HepG2 (cell line): ENCODE measurements around the gene RHBDL3. TPM values are rescaled to one million over a fixed set of nuclear protein-coding genes. Genes with fewer than 3 reads are reported as not detected.

Experiments
- DNMT3B ChIP-seq: conservative IDR thresholded peaks from 2 replicates; pipeline ENCODE4 v1.6.1; 2016; ENCODE audit warnings: missing biosample characterization, control low read depth
- E2F2 ChIP-seq: sonication (generic); formaldehyde crosslinking; IDR thresholded peaks from 2 replicates; pipeline ENCODE4 v1.4.0; 2020; ENCODE audit warnings: missing genetic modification reagents, borderline replicate concordance
- ELF4 ChIP-seq: sonication (generic); formaldehyde crosslinking; IDR thresholded peaks from 2 replicates; pipeline ENCODE4 v1.5.0; 2020; ENCODE audit warnings: missing genetic modification reagents, mild to moderate bottlenecking, moderate library complexity, borderline replicate concordance
- ETV5 ChIP-seq: IDR thresholded peaks from 2 replicates; pipeline ENCODE4 v1.6.1; 2018; ENCODE audit warnings: missing biosample characterization, missing genetic modification reagents, inconsistent platforms, borderline replicate concordance
- ETV6 ChIP-seq: sonication (generic); formaldehyde crosslinking; conservative IDR thresholded peaks from 2 replicates; pipeline ENCODE4 v1.4.0; 2020; ENCODE audit warnings: missing genetic modification reagents
- FUBP1 ChIP-seq: sonication (generic); formaldehyde crosslinking; IDR thresholded peaks from 2 replicates; pipeline ENCODE4 v1.5.1; 2020; ENCODE audit warnings: missing genetic modification reagents, mild to moderate bottlenecking, borderline replicate concordance
- ISX ChIP-seq: sonication (generic); formaldehyde crosslinking; conservative IDR thresholded peaks from 2 replicates; pipeline ENCODE4 v1.5.0; 2020; ENCODE audit warnings: missing genetic modification reagents
- RBFOX2 ChIP-seq: fragments of 200-400 bp; formaldehyde crosslinking; IDR thresholded peaks from 2 replicates; pipeline ENCODE4 v1.6.1; 2017; ENCODE audit warnings: low read depth, mild to moderate bottlenecking, low read length
- RBM22 ChIP-seq: fragments of 200-400 bp; formaldehyde crosslinking; optimal IDR thresholded peaks from 2 replicates; pipeline ENCODE3; 2017; ENCODE audit warnings: mild to moderate bottlenecking, low read length, moderate library complexity
- RBM39 ChIP-seq: fragments of 200-400 bp; formaldehyde crosslinking; IDR thresholded peaks from one replicate; pipeline ENCODE4 v1.6.1; 2018; ENCODE audit warnings: antibody characterized with exemption, mild to moderate bottlenecking, low read depth, low read length; ENCODE audit not compliant: poor library complexity, severe bottlenecking
- SOX5 ChIP-seq: IDR thresholded peaks from 2 replicates; pipeline ENCODE4 v1.6.1; 2016; ENCODE audit warnings: borderline replicate concordance
- TAF15 ChIP-seq: fragments of 200-400 bp; formaldehyde crosslinking; IDR thresholded peaks from one replicate; pipeline ENCODE4 v1.6.1; 2018; ENCODE audit warnings: mild to moderate bottlenecking, low read depth, low read length; ENCODE audit not compliant: poor library complexity, severe bottlenecking
- TSC22D2 ChIP-seq: sonication (generic); formaldehyde crosslinking; IDR thresholded peaks from 2 replicates; pipeline ENCODE4 v1.5.1; 2020; ENCODE audit warnings: missing genetic modification reagents, mild to moderate bottlenecking, borderline replicate concordance
- ZEB1 ChIP-seq: IDR thresholded peaks from 2 replicates; pipeline ENCODE4 v1.6.1; 2012; ENCODE audit warnings: mild to moderate bottlenecking, low read depth, inconsistent platforms; ENCODE audit not compliant: insufficient replicate concordance
- ZIK1 ChIP-seq: sonication (generic); formaldehyde crosslinking; IDR thresholded peaks from 2 replicates; pipeline ENCODE4 v1.5.0; 2020; ENCODE audit warnings: mild to moderate bottlenecking, low read depth, missing genetic modification reagents, borderline replicate concordance
- ZNF253 ChIP-seq: sonication (generic); formaldehyde crosslinking; IDR thresholded peaks from 2 replicates; pipeline ENCODE4 v1.8.0; 2022; ENCODE audit warnings: mild to moderate bottlenecking, missing genetic modification reagents, borderline replicate concordance
- ZNF275 ChIP-seq: sonication (generic); formaldehyde crosslinking; IDR thresholded peaks from 2 replicates; pipeline ENCODE4 v1.8.0; 2022; ENCODE audit warnings: missing genetic modification reagents, mild to moderate bottlenecking, inconsistent platforms, borderline replicate concordance
- ZNF629 ChIP-seq: sonication (generic); formaldehyde crosslinking; conservative IDR thresholded peaks from 2 replicates; pipeline ENCODE4 v1.5.0; 2020; ENCODE audit warnings: missing genetic modification reagents
- ZNF772 ChIP-seq: sonication (generic); formaldehyde crosslinking; IDR thresholded peaks from 2 replicates; pipeline ENCODE4 v1.5.0; 2020; ENCODE audit warnings: mild to moderate bottlenecking, missing genetic modification reagents
- ZNF790 ChIP-seq: sonication (generic); formaldehyde crosslinking; IDR thresholded peaks from 2 replicates; pipeline ENCODE4 v1.8.0; 2022; ENCODE audit warnings: missing genetic modification reagents, mild to moderate bottlenecking, borderline replicate concordance
- ZNF841 ChIP-seq: sonication (generic); formaldehyde crosslinking; IDR thresholded peaks from 2 replicates; pipeline ENCODE4 v1.8.1; 2023; ENCODE audit warnings: missing genetic modification reagents, borderline replicate concordance
- polyA plus RNA-seq, 8 experiments: library from polyadenylated mRNA; depleted of rRNA in 3 of 8; stranded (reverse) in 7 of 8; unstranded in 1 of 8; fragments of >200 nt; fragmentation: Illumina TruSeq in 4 of 8; extraction: Trizol in 4 of 8; gene quantifications; 2 replicates each; pipeline versions ENCODE4 v1.2.1 to v1.2.3, GENCODE V29; 2011 to 2016; ENCODE audit warnings: low read depth in 4 of 8, missing spikeins in 1 of 8, mixed read lengths in 1 of 8; ENCODE audit not compliant: insufficient read depth in 1 of 8
- total RNA-seq, 5 experiments: library from RNA; depleted of rRNA; stranded (reverse); fragments of >200 nt; fragmentation: Illumina TruSeq; extraction: Trizol; gene quantifications; 2 replicates each; pipeline ENCODE4 v1.2.3, GENCODE V29; 2016; ENCODE audit warnings: low read depth in 1 of 5
- TF ChIP-seq, protein P1 (sequence below): sonication (generic); formaldehyde crosslinking; IDR thresholded peaks from 2 replicates; pipeline ENCODE4 v1.5.1; 2020; ENCODE audit warnings: missing genetic modification reagents, mild to moderate bottlenecking, borderline replicate concordance

Gene RHBDL3
- total and polyA plus RNA-seq, 2 of the 13 experiments (the other 11 are each of a cell fraction or from before 2014, with no cell fraction given): 0.09 TPM; not detected in 1

DNA sequence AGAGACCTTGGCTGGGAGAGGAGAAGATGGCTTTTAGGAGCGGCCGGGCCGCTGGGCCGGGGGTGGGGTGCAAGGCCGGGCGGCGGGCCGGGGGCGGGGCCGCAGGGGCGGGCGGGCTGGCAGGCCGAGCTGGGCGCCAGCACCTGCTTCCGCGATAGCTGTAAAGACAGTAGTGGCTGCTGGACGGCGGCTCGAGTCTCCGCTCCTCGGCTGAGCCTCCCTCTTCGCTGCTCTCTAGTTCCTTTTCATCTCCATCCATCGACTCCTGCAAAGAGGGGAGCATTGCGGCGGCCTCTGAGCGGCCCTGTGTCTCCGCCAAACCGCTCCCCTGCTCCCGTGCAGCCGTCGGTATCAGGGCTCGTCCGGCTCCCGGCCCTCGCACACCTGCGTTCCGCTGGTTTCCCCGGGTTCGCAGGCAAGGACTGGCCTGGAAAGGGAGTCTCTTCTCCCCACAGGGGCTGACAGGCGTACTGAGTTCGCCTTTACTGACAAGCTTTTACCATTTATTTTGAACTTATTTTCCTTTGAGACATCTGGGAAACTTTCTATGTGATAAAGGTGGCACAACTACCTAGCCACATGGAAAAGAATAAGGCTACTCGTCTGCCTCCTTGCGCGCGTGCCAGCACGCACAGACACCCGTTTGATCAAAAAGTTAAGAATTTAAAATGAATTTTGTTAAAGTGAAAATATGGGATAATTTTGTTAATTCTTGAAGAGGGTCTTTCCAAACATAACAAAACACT is 76.4 kb downstream of the RHBDL3 start, which contains the start of gene C17orf75 (continued):
- no peak for TF ChIP-seq ZNF790 (CRISPR knock-in tag)
- no peak for TF ChIP-seq ZNF253 (CRISPR knock-in tag)
- TF ChIP-seq SOX5 (CRISPR knock-in tag): peak; percentile 22; the same call in 1 of the 2 replicates
- no peak for TF ChIP-seq TAF15
- TF ChIP-seq ISX (CRISPR knock-in tag): no peak
- TF ChIP-seq ZNF275 (CRISPR knock-in tag): 0 out of 2 replicates have a peak, but pooled peaks have one; percentile 63
- TF ChIP-seq RBFOX2: peak; percentile 79
- peak; percentile 79 for TF ChIP-seq RBM22
- TF ChIP-seq ZNF841: no peak
- peak; percentile 88; the same call in 1 of the 2 replicates for TF ChIP-seq TSC22D2 (CRISPR knock-in tag)
- TF ChIP-seq ELF4: peak; percentile 73; the same call in 1 of the 2 replicates
- TF ChIP-seq DNMT3B: peak; percentile 79; the same call in 1 of the 2 replicates
- TF ChIP-seq ZNF629: no peak; the same call in none of the 2 replicates
- peak; percentile 28 for TF ChIP-seq ZEB1
- peak; percentile 96; the same call in 1 of the 2 replicates for TF ChIP-seq ZNF772
- 0 out of 2 replicates have a peak, but pooled peaks have one; percentile 62 for TF ChIP-seq E2F2 (CRISPR knock-in tag)
- peak; percentile 80; the same call in 1 of the 2 replicates for TF ChIP-seq ZIK1
- peak; percentile 87 for TF ChIP-seq RBM39
- peak; percentile 66 for TF ChIP-seq ETV5 (CRISPR knock-in tag)
- TF ChIP-seq ETV6: peak; percentile 89
- TF ChIP-seq, protein P1, sequence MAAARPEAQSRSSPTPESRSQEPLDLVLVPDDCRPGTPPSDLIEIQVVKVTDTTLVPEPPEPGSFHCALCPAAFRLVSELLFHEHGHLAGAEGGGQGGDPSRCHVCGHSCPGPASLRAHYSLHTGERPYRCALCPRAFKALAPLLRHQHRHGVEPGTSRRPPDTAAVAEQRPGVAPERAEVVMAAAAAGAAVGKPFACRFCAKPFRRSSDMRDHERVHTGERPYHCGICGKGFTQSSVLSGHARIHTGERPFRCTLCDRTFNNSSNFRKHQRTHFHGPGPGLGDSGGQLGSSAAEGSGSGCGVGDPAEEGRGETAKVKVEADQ (CRISPR knock-in tag): peak; percentile 84; the same call in 1 of the 2 replicates
- peak; percentile 49; the same call in 1 of the 2 replicates for TF ChIP-seq FUBP1 (CRISPR knock-in tag)
